Activated naive CD8-positive, alpha-beta T cell treated with anti-CD3 and anti-CD28 coated beads, Interleukin-2, amount 50 U/mL, for 16 hours (primary cell): ENCODE results near the gene CCDC34.

ENCODE experiments used
- DNase-seq: peaks from one replicate; pipeline ENCODE4 v3.0.0-alpha.2; 2020; ENCODE audit warnings: low read depth, low spot score

CCDC34 gene

DNA sequence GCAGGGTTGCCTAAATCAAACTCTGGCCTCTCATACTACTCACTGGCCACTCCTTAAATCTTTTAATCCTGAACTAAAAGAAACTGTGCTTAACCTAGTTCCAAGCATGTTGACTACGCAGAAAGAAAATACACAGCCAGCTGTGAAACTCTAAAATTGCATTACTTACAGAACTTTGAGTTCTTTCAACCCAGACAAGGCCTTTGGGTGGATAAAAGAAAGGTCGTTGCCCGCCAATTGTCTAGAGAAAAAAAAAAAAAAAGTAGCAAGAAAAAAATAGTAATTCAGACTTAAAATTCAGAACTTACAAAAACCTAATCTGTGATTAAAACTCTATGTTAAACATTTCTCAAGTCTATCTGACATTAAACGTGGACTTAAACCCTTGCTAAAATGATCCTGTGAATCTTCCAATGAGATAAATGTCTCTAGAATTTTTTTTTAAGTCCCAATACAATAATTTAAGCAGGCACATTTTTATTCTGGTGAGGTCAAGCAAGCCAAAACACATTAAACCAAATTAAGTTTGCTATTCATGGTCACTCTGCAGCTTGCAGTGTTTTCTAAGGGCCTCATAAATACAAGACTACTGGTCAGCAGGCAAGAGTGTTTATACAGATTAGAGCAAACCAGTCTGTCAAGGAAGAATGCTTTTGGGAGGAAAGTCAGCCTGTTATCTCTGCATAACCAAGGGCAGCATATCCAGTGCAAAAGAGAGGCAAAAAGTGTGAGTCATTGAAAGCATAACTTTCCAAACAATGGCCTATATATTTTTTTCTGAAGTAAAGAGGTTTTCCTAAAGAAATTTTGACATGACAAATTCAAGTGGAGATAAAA, 29.5 kb upstream of the CCDC34 start:
- DNase-seq, result no peak

DNA sequence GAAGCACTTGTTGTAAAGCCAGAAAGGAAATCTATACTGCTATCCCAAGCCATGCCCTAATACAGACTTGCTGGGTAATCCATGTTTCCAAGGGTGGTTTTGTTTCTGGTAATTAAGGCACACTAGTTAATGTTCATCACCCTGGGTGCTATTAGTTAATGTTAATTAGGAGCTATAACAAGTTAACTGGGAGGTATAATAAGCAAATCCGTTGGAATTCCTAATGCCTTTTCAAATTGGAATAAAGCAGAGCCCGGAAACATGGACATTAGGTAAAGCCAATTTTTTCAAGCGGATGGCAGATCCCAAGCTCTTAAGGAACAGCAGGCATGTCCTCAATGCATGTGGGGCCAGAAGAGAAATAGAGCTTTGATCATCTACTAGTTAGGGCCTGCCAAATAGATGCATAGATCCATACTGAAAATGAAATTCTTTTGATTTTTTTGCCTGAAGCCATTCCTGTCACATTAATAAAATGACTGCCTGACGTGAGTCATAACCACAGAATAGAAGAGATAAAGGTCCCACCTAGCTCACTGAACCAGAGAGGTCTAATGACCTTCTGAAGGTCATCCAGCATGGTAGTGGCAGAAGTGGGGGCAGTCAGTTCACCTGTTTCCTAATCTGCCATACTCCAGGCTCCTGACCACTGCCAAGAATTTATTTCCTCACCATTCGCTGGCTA, 28.5 kb upstream of the CCDC34 start:
- no peak for DNase-seq

DNA sequence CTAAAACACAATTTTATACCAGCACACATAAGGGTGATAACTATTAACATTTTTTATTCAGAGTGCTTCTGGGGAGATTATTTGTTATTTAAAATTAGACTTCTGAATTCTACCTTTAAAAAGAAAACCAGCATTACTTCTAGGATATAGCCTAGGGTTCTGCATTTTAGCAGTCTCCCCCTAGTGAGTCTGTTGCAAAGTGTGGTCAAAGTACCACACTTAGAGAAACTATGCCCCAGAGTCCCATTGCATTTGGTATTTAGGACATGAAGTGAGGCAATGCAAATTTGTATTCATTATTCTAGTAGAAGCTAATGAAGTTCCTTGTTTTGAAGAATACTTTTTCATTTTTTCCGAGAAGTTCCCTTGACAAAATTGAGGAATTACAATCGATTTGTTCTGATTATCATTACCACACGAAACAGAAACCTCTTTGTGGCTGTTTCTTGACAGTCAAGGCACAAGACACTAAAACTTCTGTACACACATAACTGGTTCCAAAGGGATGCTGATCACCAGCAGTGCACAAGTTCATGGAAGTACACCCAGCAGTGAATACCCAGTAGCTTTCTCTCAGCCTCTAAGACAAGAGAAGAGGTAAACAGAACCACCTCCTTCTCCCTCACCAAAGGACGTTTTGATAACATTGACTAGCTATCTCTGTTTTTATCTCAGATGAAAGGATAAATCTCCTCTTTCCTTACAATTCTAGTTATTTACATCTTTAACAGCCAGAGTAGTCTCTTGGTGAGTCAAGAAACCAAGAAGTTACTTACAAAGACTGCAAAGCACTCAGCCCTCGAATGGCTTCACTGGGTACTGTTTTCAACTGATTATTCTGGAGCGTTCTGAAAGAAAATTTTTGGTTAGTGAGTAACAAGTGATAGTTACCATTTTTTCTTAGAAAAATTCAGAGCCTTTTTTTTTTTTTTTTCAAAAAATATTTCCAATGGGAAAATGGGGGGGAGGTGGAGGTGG, 27.6 kb upstream of the CCDC34 start:
- no peak for DNase-seq

DNA sequence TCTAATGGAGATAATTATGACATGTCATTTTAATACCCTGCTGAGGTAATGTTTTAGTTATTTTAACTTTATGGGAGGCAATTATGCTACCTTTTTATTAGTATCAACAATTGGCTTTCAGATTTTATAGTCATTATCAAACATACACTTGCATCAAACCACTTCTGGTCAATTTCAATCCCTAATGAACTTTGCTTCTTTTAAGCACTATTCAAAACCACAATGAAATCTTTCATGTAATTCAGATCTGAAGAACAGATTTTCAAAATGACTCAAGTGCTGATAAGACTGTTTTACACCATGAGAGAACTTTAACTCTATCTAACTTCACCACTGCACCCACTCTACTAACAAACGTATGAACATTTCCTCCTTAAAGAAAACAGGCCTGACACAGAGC, 25.9 kb upstream of the CCDC34 start:
- no peak for DNase-seq

DNA sequence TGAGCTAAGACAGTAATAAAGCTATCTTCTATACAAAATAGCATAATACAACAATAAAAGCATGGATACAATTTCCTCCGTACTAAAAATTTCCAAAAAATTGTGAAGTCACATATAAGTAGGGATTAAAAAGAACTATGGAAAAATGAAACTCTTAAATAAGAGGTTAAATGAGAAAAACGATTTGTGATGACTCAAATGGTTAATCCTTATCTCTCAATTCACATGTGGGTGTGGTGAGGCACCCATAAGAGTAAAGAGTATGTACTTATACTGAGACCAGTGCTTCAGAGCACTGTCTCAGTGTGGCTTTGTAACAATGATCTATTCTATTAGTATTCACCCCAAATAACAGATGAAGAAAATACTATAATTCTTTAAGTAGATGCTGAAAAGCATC, 25.0 kb upstream of the CCDC34 start:
- DNase-seq, result no peak

DNA sequence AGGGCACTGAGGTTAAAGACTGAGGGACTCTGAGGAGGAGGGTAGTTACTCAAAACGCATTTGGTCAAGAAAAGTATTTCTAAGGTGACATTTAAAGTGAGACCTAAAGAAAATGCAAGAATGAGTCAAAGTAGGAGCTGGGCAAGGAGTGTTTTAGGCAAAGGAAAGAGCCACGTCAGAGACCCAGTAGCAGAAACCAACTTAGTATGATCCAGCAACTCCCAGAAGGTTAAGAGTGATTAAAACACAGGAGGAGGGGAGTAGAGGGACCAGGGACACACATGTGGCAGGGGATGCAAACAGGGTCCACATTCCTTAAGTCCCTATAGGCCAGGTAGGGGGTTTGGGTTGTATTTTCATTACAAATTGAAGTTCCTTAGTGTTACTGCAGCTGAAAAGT, 24.3 kb upstream of the CCDC34 start:
- DNase-seq, result no peak

DNA sequence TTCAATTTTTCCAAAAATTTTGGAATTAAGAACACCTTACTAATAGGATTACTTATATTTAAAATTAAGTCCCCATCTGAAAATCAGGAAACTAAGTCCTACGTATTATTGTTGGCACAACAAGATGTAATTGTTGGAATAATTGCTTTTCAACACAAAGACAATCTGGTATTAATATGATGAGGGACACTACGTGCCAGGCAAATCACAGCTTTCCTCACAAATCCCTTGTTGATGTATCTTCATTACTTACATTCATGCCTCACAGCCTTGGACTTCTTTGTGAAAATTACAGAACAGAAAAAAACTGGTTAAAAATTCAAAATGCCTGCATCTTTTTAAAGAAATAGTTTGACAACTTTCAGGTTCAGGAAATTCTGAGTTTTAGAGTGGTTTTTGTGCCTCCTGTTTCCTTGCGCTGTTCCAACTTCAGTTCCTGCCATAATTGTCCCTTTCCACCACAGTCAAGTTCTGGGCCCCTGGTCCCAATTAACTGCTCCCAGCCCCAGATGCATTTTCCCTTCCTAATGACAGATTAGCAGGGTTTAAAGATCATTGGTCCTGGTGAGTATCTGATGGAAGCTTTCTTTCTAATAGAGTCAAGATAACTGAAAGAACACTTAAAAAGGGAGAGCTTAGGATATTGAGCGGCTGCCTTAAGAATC, 23.3 kb upstream of the CCDC34 start:
- no peak for DNase-seq

DNA sequence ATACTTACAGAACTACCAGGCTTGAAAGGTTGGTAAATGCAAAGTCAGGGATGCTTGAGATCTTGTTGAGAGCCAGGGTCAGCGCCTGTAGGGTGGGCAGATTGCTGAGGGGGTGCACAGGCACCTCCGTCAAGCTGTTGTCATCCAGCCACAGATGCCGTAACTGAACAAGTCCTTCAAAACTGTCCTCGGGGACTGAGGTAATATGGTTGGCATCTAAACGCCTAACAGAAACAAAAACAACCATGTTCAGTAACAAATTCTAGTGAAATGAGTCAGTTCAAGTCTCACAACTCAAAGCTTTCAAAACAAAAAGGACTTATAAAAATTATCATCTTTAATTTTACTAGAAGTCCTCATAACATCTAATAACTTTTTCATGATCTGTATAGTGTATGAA, 22.2 kb upstream of the CCDC34 start:
- DNase-seq, result no peak

DNA sequence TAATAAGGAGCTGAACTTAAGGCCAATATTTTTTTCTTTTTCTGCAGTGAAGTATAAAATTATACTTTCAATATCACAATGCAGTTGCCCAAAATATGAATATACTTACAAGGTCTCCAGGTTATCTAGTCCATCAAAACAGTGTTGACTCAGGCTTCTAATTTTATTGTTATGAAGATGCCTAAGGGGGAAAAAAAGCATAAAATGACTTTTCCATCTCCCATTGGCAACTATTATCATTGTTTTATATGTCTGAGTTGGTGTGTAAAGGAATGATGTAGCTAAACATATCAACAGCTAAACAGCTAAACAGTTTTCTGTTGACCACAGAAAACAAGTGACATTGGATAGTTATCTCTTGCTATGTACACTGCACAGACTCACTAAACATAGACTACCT, 21.2 kb upstream of the CCDC34 start:
- DNase-seq, result no peak

DNA sequence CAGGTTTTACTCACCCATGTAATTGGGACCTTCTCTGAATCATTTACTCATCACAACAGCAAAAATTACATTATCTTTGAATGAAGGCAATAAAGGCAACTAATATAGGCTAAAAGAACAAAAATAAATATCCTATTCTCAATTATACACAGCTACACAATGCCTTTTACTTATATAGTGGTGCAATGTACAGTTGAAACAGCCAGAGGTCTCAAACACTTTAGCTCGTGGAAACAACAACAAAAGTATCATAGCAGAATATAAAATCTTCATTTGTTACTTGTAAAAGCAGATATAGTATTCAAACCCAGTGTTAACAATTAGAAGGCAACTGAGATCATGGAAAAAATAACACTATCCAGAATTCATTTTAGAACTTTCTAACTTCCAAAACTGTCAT, 20.6 kb upstream of the CCDC34 start:
- DNase-seq, result no peak

DNA sequence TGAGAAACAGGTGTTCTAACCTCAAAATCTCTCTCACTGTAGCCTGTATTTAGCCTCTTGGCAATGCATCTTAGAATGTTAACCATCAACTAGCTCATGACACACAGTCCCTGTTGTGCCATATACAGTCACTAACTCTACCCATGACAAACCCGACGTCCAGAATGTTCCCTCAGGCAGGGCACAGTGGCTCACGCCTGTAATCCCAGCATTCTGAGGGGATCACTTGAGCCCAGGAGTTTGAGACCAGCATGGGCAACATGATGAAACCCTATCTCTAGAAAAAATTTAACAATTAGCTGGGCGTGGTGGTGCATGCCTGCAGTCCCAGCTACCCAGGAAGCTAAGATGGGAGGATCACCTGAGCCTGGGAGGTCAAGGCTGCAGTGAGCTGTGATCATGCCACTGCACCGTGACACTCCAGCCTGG, 18.2 kb upstream of the CCDC34 start:
- DNase-seq, result no peak

DNA sequence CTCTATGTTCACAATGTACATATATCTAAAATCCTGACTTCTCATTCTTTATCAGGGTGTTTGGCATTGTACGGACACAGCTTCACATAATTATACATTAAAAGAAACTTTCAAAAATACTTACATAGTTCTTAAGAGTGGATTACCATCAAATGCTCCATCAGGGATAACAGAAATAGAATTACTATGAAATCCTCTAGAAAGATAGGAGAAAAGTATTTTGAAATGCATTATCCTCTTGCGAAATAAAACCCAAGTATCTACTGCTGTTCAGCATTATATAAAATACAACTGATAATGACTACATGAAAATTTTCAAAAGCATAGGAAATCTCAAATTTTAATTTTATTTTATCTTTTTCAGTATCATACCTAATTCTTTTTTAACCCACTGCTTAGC, 17.8 kb upstream of the CCDC34 start:
- no peak for DNase-seq

DNA sequence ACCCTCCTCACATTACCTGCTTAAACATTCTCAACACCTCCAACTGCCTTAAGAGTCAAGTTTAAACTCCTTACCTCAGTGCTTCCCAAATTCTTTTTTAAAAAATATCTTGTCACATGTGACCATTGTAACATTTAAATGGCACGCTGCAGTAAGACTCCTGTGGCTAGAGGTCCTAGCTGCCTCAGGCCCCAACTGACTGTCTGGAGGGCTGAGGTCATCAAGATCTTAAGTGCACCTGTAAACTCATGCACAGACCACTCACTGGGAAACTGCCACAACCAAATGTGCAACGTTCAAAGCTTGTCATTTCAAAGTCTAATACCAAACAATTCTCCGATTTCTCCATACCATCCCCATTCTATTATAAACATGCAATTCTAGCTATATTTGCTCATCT, 16.4 kb upstream of the CCDC34 start:
- DNase-seq, result no peak

DNA sequence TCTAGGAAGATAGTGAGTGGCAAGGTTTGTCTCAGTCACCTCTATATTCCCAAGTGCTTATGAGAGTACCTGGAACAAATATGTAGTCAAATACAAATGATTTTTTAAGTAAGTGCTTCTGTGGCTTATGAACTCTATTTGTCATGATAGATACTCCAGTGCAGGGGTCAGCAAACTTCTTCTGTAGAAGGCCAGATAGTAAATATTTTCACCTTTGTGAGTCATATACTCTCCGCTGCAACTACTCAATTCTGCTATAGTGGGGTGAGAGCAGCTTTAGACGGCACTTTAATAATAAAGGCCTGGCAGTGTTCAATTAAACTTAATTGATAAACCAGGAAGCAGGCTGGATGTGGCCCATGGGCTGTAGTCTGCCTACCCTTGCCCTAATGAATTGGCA, 12.4 kb upstream of the CCDC34 start:
- DNase-seq, result no peak

DNA sequence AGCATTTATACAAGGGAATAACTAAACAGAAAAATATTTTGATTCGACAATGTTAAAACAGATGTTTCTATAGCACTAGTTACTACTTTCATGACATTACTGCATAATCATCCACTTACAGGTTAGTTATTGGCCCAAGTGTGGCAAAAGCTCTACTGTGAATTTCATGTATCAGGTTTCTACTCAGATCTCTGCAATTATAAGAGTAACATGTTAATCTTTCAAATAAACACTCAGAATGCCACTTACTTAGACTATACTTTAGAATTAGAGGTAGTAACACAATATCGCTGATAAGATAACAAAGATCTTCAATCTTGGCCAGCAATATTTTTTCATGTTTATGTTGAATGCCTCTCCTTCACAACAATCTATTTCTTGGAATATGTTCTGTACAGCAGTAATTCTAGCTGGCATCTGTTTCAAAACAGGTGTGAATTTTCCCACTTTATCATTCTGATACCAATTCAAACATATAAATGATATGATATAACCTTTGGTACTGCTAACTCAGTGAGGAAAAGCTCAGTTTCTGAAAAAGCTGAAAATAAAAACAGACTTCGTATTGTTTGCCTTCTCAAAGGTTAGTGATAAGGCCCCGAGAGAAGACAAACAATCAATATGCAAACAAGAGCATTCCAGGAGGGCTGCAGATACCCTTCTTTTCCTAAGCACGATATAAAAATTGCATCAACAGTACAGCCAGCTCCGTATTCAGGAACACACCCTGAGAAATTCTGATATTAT, 11.0 kb upstream of the CCDC34 start:
- no peak for DNase-seq

DNA sequence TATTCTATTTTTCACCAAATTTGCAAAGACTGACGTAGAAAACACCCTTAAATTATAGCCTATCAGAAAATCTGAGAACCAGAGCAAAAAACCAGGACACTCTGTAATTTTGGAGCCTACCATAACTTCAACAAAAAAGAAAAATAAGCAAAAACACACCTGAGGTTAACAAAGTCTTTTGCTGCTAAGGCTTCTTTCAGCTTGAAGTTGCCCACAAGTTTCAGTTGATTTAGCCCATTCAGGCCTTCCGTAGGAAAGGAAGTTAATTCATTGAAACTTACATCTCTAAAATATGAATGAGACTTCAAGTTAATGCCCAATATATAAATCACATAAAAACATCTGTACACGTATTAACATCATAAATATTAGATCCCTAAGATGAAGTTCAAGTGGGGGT, 10.4 kb upstream of the CCDC34 start:
- no peak for DNase-seq

DNA sequence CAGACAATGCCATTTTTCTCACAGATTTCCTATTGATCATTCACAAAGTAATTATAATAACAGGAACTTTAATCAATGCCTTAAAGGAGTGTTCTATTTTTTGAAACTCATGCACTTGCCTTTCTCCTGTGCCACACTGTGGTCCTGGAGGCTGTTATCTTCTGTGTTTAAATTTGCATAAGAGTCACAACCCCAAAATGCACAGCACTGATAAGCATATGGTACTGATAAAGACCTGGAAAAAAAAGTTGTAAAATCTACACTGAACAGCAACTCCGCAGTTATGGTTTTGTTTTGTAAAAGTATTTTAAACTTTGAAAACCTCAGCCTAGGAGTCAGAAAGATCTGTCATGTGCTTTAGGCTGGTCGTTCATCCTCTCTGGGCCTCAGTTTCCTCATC, 9.1 kb upstream of the CCDC34 start:
- DNase-seq, result no peak

DNA sequence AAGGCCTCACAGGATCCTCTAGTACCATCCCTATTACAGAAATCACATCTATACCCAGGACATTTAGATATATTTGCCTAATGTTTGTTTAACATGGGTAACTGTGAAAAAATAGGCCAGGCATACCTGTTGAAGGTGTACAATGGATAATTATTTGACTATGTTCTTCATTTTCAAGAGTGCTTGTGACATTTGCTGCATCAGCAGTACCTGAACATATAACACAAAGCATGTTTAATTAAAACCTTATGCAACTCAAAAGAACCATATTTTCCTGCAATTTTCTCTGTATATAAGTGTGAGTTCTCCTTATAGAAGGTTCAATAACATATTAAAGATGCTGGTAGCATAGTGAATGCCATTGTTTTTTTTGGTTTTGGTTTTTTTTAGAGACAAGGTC, 8.5 kb upstream of the CCDC34 start:
- DNase-seq, result no peak

DNA sequence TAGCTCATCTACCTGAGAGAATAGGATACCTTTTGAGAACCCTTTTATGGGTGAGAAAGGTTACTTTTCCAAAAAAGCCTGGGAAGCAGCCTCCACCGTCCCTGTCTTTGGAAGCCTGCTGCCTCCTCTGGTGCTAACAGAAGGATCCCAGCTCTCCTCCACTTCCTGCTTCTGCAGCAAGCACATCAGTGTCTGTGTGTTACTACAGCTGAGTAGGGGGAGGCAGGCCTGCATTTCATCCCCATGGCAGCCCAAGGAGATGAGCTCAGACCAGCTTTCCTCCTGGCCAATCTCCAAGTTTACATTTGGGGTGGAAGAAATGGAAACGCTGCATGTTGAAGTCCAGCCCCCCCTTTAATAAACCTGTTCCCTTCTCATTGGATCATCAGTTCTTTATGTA, 7.4 kb upstream of the CCDC34 start:
- DNase-seq, result no peak

DNA sequence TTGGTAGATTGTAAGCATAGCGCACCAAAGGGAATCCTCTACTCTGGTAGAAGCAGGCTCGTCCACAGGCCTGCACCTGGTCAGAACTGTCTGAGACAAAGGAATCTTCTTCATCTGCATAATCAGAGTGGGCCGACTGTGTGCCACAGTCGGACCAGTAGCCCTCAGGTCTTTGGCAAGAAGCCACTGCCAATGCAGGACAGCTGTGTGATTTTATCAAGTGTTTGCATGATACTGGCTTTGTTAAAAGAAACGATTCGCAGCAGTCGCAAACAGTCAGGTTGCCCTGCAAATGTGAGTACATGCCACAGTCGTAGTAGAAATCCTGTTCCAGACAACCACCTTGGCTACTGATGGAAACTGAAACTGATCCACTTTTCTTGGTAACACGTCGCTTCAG, 4.9 kb upstream of the CCDC34 start:
- DNase-seq, result no peak

DNA sequence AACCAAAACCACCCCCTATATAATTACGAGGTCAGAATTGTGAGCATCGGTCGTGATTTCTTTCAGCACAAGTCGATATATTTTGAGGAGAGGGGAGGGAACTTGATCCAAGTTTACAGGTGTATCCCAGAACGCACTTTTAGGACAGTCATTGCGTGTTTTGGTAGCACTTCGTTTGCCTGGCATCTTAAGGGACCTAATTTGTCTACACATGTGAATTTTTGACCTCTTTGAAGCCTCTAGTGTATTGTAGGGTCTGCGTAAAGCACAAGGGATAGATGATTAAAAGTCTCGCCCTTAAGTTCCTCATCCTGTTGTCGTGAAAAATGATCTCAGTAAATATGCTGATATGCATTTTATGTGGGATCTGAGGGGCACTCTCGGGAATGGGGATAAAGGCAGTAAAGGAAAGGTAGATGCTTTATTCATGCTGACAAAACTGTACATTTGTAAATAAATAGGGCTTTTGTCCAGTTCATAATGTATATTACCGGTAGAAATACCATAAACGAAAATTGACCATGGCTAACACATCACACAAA, 632 bp upstream of the CCDC34 start:
- no peak for DNase-seq
